HEK293 (cell line): Measurements from ENCODE around the gene TRAK2.

Source experiments
- HOXA7 ChIP-seq: sonication (generic); formaldehyde crosslinking; IDR thresholded peaks from 2 replicates; pipeline ENCODE4 v1.8.1; 2022; ENCODE audit warnings: missing genetic modification reagents, borderline replicate concordance
- OSR2 ChIP-seq: fragments of 450-650 bp; formaldehyde crosslinking; IDR thresholded peaks from 2 replicates; pipeline ENCODE4 v1.5.1; 2016; ENCODE audit warnings: missing biosample characterization, missing genetic modification characterization
- ZEB2 ChIP-seq: fragments of 450-650 bp; formaldehyde crosslinking; IDR thresholded peaks from 2 replicates; pipeline ENCODE4 v1.5.1; 2016; ENCODE audit warnings: missing biosample characterization, missing genetic modification characterization
- ZFP37 ChIP-seq: fragments of 450-650 bp; formaldehyde crosslinking; IDR thresholded peaks from 2 replicates; pipeline ENCODE4 v1.5.1; 2016; ENCODE audit warnings: missing biosample characterization, missing genetic modification characterization
- ZFP69B ChIP-seq: fragments of 450-650 bp; formaldehyde crosslinking; IDR thresholded peaks from 2 replicates; pipeline ENCODE4 v1.5.1; 2016; ENCODE audit warnings: missing biosample characterization, missing genetic modification characterization
- ZNF112 ChIP-seq: fragments of 450-650 bp; formaldehyde crosslinking; IDR thresholded peaks from 2 replicates; pipeline ENCODE4 v1.5.0; 2017; ENCODE audit warnings: missing biosample characterization, missing genetic modification characterization
- ZNF146 ChIP-seq: fragments of 450-650 bp; formaldehyde crosslinking; IDR thresholded peaks from 2 replicates; pipeline ENCODE4 v1.5.1; 2016; ENCODE audit warnings: missing biosample characterization, missing genetic modification characterization
- ZNF202 ChIP-seq: fragments of 450-650 bp; formaldehyde crosslinking; IDR thresholded peaks from 2 replicates; pipeline ENCODE4 v1.5.1; 2016; ENCODE audit warnings: missing biosample characterization, missing genetic modification characterization, borderline replicate concordance
- ZNF221 ChIP-seq: fragments of 450-650 bp; formaldehyde crosslinking; IDR thresholded peaks from 2 replicates; pipeline ENCODE4 v1.5.1; 2017; ENCODE audit warnings: missing biosample characterization, missing genetic modification characterization, borderline replicate concordance
- ZNF24 ChIP-seq: fragments of 450-650 bp; formaldehyde crosslinking; IDR thresholded peaks from 2 replicates; pipeline ENCODE4 v1.5.1; 2016; ENCODE audit warnings: missing biosample characterization, missing genetic modification characterization
- ZNF324 ChIP-seq: fragments of 450-650 bp; formaldehyde crosslinking; IDR thresholded peaks from 2 replicates; pipeline ENCODE4 v1.5.1; 2016; ENCODE audit warnings: missing biosample characterization, missing genetic modification characterization
- ZNF426 ChIP-seq: fragments of 450-650 bp; formaldehyde crosslinking; IDR thresholded peaks from 2 replicates; pipeline ENCODE4 v1.5.1; 2017; ENCODE audit warnings: missing biosample characterization, missing genetic modification characterization, mild to moderate bottlenecking, inconsistent platforms, moderate library complexity
- ZNF548 ChIP-seq: fragments of 450-650 bp; formaldehyde crosslinking; IDR thresholded peaks from 2 replicates; pipeline ENCODE4 v1.5.1; 2016; ENCODE audit warnings: missing biosample characterization, missing genetic modification characterization
- ZNF660 ChIP-seq: fragments of 450-650 bp; IDR thresholded peaks from 2 replicates; pipeline ENCODE4 v1.5.1; 2018; ENCODE audit warnings: missing biosample characterization, mild to moderate bottlenecking, missing genetic modification characterization
- ZNF664 ChIP-seq: fragments of 450-650 bp; formaldehyde crosslinking; IDR thresholded peaks from 2 replicates; pipeline ENCODE4 v1.5.1; 2016; ENCODE audit warnings: missing biosample characterization, missing genetic modification characterization
- ZNF830 ChIP-seq: fragments of 450-650 bp; IDR thresholded peaks from 2 replicates; pipeline ENCODE4 v1.5.0; 2018; ENCODE audit warnings: missing biosample characterization, missing genetic modification characterization, low read depth, mild to moderate bottlenecking, moderate library complexity
- ZNF837 ChIP-seq: fragments of 450-650 bp; formaldehyde crosslinking; IDR thresholded peaks from 2 replicates; pipeline ENCODE4 v1.5.1; 2016; ENCODE audit warnings: missing biosample characterization, missing genetic modification characterization
- ZNF843 ChIP-seq: fragments of 450-650 bp; formaldehyde crosslinking; IDR thresholded peaks from 2 replicates; pipeline ENCODE4 v1.5.1; 2016; ENCODE audit warnings: missing biosample characterization, missing genetic modification characterization
- ZSCAN23 ChIP-seq: fragments of 450-650 bp; formaldehyde crosslinking; IDR thresholded peaks from 2 replicates; pipeline ENCODE4 v1.5.1; 2016; ENCODE audit warnings: missing biosample characterization, missing genetic modification characterization
- TF ChIP-seq, protein P1 (sequence below): fragments of 450-650 bp; formaldehyde crosslinking; IDR thresholded peaks from 2 replicates; pipeline ENCODE4 v1.5.1; 2016; ENCODE audit warnings: missing biosample characterization, missing genetic modification characterization
- TF ChIP-seq, protein P2 (sequence below): fragments of 450-650 bp; formaldehyde crosslinking; IDR thresholded peaks from 2 replicates; pipeline ENCODE4 v1.5.1; 2016; ENCODE audit warnings: missing biosample characterization, missing genetic modification characterization
- TF ChIP-seq, protein P3 (sequence below): fragments of 450-650 bp; formaldehyde crosslinking; IDR thresholded peaks from 2 replicates; pipeline ENCODE4 v1.5.1; 2016; ENCODE audit warnings: missing biosample characterization, missing genetic modification characterization, borderline replicate concordance
- TF ChIP-seq, protein P4 (sequence below): fragments of 450-650 bp; formaldehyde crosslinking; IDR thresholded peaks from 2 replicates; pipeline ENCODE4 v1.5.1; 2016; ENCODE audit warnings: missing biosample characterization, missing genetic modification characterization
- TF ChIP-seq, protein P5 (sequence below): fragments of 450-650 bp; IDR thresholded peaks from 2 replicates; pipeline ENCODE4 v1.5.1; 2018; ENCODE audit warnings: missing biosample characterization, mild to moderate bottlenecking, missing genetic modification characterization

Gene TRAK2

DNA sequence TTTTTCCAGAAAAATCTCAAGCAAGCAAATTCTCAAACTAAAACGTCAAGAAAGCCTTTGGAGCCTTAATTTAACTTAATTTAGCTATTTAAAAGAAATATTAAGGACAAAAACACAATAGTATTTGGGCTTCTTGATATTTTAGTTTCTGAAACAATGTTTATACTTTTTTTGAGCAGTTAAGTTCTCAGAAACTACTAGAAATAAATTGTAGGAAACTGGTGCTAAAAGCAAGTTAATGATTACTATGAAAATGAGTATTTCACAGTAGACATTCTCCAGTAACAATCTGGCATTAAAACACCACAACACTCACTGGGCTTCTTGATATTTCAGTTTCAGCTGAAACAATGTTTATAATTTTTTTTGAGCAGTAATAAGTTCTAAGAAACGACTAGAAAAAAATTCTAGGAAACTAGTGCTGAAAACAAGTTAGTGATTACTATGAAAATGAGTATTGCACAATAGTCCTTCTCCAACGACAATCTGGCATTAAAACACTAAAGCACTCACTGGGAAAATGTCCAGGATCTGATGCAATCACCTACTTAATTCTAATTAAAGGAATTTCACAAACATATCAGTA, 45.1 kb downstream of the TRAK2 start (continued):
- TF ChIP-seq ZNF24 (peak; percentile 45; the same call in 1 of the 2 replicates), ZNF548 (tag by site-specific recombination) (no peak), ZNF837 (tag by site-specific recombination) (no peak), ZFP69B (tag by site-specific recombination) (no peak), ZNF112 (no peak), ZNF202 (tag by site-specific recombination) (no peak), ZNF843 (tag by site-specific recombination) (no peak), ZNF660 (tag by site-specific recombination) (peak; percentile 54; the same call in 1 of the 2 replicates), ZNF426 (tag by site-specific recombination) (no peak), ZEB2 (tag by site-specific recombination) (0 out of 2 replicates have a peak, but pooled peaks have one; percentile 26), OSR2 (tag by site-specific recombination) (no peak), ZNF830 (tag by site-specific recombination) (no peak), ZNF324 (peak; percentile 39; the same call in 1 of the 2 replicates), ZSCAN23 (tag by site-specific recombination) (no peak), ZNF664 (tag by site-specific recombination) (no peak), ZFP37 (tag by site-specific recombination) (no peak), ZNF221 (tag by site-specific recombination) (no peak), HOXA7 (no peak), ZNF146 (tag by site-specific recombination) (no peak)
- TF ChIP-seq, protein P1, sequence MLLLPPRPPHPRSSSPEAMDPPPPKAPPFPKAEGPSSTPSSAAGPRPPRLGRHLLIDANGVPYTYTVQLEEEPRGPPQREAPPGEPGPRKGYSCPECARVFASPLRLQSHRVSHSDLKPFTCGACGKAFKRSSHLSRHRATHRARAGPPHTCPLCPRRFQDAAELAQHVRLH (tag by site-specific recombination) = no peak
- TF ChIP-seq, protein P2, sequence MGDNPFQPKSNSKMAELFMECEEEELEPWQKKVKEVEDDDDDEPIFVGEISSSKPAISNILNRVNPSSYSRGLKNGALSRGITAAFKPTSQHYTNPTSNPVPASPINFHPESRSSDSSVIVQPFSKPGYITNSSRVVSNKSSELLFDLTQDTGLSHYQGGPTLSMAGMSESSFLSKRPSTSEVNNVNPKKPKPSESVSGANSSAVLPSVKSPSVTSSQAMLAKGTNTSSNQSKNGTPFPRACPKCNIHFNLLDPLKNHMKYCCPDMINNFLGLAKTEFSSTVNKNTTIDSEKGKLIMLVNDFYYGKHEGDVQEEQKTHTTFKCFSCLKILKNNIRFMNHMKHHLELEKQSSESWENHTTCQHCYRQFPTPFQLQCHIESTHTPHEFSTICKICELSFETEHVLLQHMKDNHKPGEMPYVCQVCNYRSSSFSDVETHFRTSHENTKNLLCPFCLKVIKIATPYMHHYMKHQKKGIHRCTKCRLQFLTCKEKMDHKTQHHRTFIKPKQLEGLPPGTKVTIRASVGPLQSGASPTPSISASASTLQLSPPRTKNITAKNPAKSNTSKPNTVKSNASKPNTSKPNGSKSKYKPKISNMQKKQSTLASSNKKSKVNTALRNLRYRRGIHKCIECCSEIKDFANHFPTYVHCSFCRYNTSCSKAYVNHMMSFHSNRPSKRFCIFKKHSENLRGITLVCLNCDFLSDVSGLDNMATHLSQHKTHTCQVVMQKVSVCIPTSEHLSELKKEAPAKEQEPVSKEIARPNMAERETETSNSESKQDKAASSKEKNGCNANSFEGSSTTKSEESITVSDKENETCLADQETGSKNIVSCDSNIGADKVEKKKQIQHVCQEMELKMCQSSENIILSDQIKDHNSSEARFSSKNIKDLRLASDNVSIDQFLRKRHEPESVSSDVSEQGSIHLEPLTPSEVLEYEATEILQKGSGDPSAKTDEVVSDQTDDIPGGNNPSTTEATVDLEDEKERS = no peak
- TF ChIP-seq, protein P3, sequence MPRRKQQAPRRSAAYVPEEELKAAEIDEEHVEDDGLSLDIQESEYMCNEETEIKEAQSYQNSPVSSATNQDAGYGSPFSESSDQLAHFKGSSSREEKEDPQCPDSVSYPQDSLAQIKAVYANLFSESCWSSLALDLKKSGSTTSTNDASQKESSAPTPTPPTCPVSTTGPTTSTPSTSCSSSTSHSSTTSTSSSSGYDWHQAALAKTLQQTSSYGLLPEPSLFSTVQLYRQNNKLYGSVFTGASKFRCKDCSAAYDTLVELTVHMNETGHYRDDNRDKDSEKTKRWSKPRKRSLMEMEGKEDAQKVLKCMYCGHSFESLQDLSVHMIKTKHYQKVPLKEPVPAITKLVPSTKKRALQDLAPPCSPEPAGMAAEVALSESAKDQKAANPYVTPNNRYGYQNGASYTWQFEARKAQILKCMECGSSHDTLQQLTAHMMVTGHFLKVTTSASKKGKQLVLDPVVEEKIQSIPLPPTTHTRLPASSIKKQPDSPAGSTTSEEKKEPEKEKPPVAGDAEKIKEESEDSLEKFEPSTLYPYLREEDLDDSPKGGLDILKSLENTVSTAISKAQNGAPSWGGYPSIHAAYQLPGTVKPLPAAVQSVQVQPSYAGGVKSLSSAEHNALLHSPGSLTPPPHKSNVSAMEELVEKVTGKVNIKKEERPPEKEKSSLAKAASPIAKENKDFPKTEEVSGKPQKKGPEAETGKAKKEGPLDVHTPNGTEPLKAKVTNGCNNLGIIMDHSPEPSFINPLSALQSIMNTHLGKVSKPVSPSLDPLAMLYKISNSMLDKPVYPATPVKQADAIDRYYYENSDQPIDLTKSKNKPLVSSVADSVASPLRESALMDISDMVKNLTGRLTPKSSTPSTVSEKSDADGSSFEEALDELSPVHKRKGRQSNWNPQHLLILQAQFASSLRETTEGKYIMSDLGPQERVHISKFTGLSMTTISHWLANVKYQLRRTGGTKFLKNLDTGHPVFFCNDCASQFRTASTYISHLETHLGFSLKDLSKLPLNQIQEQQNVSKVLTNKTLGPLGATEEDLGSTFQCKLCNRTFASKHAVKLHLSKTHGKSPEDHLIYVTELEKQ (tag by site-specific recombination) = no peak
- TF ChIP-seq, protein P4, sequence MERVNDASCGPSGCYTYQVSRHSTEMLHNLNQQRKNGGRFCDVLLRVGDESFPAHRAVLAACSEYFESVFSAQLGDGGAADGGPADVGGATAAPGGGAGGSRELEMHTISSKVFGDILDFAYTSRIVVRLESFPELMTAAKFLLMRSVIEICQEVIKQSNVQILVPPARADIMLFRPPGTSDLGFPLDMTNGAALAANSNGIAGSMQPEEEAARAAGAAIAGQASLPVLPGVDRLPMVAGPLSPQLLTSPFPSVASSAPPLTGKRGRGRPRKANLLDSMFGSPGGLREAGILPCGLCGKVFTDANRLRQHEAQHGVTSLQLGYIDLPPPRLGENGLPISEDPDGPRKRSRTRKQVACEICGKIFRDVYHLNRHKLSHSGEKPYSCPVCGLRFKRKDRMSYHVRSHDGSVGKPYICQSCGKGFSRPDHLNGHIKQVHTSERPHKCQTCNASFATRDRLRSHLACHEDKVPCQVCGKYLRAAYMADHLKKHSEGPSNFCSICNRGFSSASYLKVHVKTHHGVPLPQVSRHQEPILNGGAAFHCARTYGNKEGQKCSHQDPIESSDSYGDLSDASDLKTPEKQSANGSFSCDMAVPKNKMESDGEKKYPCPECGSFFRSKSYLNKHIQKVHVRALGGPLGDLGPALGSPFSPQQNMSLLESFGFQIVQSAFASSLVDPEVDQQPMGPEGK (tag by site-specific recombination) = no peak
- TF ChIP-seq, protein P5, sequence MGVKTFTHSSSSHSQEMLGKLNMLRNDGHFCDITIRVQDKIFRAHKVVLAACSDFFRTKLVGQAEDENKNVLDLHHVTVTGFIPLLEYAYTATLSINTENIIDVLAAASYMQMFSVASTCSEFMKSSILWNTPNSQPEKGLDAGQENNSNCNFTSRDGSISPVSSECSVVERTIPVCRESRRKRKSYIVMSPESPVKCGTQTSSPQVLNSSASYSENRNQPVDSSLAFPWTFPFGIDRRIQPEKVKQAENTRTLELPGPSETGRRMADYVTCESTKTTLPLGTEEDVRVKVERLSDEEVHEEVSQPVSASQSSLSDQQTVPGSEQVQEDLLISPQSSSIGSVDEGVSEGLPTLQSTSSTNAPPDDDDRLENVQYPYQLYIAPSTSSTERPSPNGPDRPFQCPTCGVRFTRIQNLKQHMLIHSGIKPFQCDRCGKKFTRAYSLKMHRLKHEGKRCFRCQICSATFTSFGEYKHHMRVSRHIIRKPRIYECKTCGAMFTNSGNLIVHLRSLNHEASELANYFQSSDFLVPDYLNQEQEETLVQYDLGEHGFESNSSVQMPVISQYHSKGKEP (tag by site-specific recombination) = peak; percentile 45; the same call in 1 of the 2 replicates
